Suprapubic skin (tissue), 4 donors: ENCODE results near the gene UNC13B.

Source experiments
- EP300 ChIP-seq: sonication (generic); formaldehyde crosslinking; IDR thresholded peaks from one replicate; pipeline ENCODE4 v1.6.1; 2017; ENCODE audit warnings: antibody characterized with exemption
- POLR2A ChIP-seq, 2 donors: fragments of 450-650 bp; IDR thresholded peaks; one replicate each; pipeline ENCODE4 v1.6.1; 2017; ENCODE audit warnings: antibody characterized with exemption in 2 of 2, mild to moderate bottlenecking in 2 of 2, moderate library complexity in 2 of 2
- POLR2AphosphoS5 ChIP-seq, 3 donors: sonication (generic); formaldehyde crosslinking; IDR thresholded peaks; one replicate each; pipeline ENCODE4 v1.6.1; 2017; ENCODE audit warnings: antibody characterized with exemption in 3 of 3
- TF ChIP-seq, protein P1 (sequence below), 2 donors: fragments of 200-600 bp in 1 of 2; fragments of 450-650 bp in 1 of 2; sonication (generic) in 1 of 2; IDR thresholded peaks; one replicate each; pipeline ENCODE4 v1.5.1; 2016 to 2019; ENCODE audit warnings: antibody characterized with exemption in 2 of 2, mild to moderate bottlenecking in 1 of 2, moderate library complexity in 1 of 2

DNA sequence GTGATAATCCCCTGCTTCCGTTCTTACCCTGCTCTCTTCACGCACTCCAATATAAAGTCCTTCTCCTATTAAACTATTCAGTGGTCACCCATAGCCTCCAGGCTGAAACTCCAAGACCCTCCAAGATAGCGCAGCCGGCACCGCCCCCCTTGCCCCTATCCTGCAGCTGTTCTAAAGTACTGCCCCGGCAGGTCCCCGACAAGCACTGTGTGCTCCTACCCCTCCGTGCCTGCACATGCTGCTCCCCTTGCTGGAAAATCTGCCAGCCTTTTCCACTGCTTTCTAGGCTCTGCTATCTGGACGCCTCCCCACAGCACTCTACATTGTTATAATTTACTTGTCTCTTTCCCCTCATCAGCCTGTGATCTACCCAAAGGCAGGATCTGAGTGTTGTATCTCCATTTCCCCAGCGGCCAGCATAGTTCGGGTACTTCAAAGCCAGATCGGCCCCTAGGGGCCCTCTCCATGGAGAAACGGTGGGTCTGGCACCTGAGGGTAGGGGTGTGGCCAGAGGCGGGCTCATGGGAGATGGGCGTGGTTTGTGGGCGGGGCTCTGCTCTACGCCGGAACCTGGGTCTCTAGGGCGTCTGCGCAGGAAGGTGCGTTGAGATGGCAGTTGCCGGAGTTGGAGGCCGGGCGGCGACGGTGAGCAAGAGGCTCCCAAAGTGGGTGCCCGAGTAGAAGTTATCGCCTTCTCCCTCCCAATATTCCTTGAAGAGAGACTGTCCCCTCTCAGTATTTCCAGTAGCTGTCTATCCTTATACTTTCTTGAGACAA is 244.6 kb downstream of the UNC13B start:
- TF ChIP-seq POLR2AphosphoS5 (IDR thresholded peaks at IDR 0.05) (no peak), EP300 (no peak), POLR2A (IDR thresholded peaks at IDR 0.05) (no peak)
- TF ChIP-seq, protein P1, sequence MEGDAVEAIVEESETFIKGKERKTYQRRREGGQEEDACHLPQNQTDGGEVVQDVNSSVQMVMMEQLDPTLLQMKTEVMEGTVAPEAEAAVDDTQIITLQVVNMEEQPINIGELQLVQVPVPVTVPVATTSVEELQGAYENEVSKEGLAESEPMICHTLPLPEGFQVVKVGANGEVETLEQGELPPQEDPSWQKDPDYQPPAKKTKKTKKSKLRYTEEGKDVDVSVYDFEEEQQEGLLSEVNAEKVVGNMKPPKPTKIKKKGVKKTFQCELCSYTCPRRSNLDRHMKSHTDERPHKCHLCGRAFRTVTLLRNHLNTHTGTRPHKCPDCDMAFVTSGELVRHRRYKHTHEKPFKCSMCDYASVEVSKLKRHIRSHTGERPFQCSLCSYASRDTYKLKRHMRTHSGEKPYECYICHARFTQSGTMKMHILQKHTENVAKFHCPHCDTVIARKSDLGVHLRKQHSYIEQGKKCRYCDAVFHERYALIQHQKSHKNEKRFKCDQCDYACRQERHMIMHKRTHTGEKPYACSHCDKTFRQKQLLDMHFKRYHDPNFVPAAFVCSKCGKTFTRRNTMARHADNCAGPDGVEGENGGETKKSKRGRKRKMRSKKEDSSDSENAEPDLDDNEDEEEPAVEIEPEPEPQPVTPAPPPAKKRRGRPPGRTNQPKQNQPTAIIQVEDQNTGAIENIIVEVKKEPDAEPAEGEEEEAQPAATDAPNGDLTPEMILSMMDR (IDR thresholded peaks at IDR 0.05) = no peak
